Measurements from ENCODE around the gene YARS2. TPM values are rescaled to one million over a fixed set of nuclear protein-coding genes. Genes with fewer than 3 reads are reported as not detected.

The YARS2 gene
- total and polyA plus RNA-seq, 2 of the 13 experiments (the other 11 are each of a cell fraction or from before 2014, with no cell fraction given): 17.9 to 39.6 TPM

- no peak for TF ChIP-seq AKNA (CRISPR knock-in tag; IDR thresholded peaks at IDR 0.05; ENCODE audit: borderline replicate concordance)
- TF ChIP-seq ELF1 (CRISPR knock-in tag; IDR thresholded peaks at IDR 0.05): no peak
- TF ChIP-seq KMT2A (CRISPR knock-in tag; IDR thresholded peaks at IDR 0.05): no peak
- TF ChIP-seq FOXJ3 (CRISPR knock-in tag; IDR thresholded peaks at IDR 0.05; ENCODE audit: borderline replicate concordance): peak; percentile 47; the same call in 1 of the 2 replicates
- no peak for TF ChIP-seq ZFP1 (CRISPR knock-in tag; IDR thresholded peaks at IDR 0.05)
- TF ChIP-seq MEIS1 (CRISPR knock-in tag; IDR thresholded peaks at IDR 0.05; ENCODE audit: borderline replicate concordance): no peak
- 0 out of 2 replicates have a peak, but pooled peaks have one; percentile 11 for TF ChIP-seq ZNF234 (CRISPR knock-in tag; conservative IDR thresholded peaks at IDR 0.05)
- no peak for TF ChIP-seq SKIL (CRISPR knock-in tag; IDR thresholded peaks at IDR 0.05; ENCODE audit: borderline replicate concordance)
- TF ChIP-seq E2F1 (CRISPR knock-in tag; IDR thresholded peaks at IDR 0.05): no peak
- TF ChIP-seq PBX2 (CRISPR knock-in tag; IDR thresholded peaks at IDR 0.05): no peak
- no peak for TF ChIP-seq ARID2 (CRISPR knock-in tag; IDR thresholded peaks at IDR 0.05; ENCODE audit: borderline replicate concordance)
- no peak for TF ChIP-seq TAF15 (IDR thresholded peaks at IDR 0.05; ENCODE audit: low read depth, low read length, poor library complexity, severe bottlenecking)
- no peak for TF ChIP-seq HIC2 (CRISPR knock-in tag; IDR thresholded peaks at IDR 0.05; ENCODE audit: low read depth)
- TF ChIP-seq ZNF572 (CRISPR knock-in tag; IDR thresholded peaks at IDR 0.05): no peak
- TF ChIP-seq REL (CRISPR knock-in tag; conservative IDR thresholded peaks at IDR 0.05): no peak
- no peak for TF ChIP-seq FOSL2 (CRISPR knock-in tag; IDR thresholded peaks at IDR 0.05)
- TF ChIP-seq TP53 (CRISPR knock-in tag; conservative IDR thresholded peaks at IDR 0.05): no peak
- no peak for TF ChIP-seq GTF2F1 (IDR thresholded peaks at IDR 0.05; ENCODE audit: low read length)
Measured at GRCh38 chr12:32755654-32756475, at the start of gene YARS2 (continued).

All from HepG2 (cell line).